Nephron progenitor cell (in vitro differentiated cells): ENCODE measurements around the gene MLANA.

Source experiments
- DNase-seq: peaks from one replicate; pipeline ENCODE4 v3.0.0; 2021
- H3K27ac Mint-ChIP-seq: 2 replicates; pipeline ENCODE4 v1.8.0; 2021; ENCODE audit warnings: mild to moderate bottlenecking, moderate library complexity, mixed read lengths
- H3K27me3 Mint-ChIP-seq: 2 replicates; pipeline ENCODE4 v1.8.0; 2021; ENCODE audit warnings: mild to moderate bottlenecking, low read depth, mixed read lengths; ENCODE audit not compliant: poor library complexity
- H3K36me3 Mint-ChIP-seq: 2 replicates; pipeline ENCODE4 v1.8.0; 2021; ENCODE audit warnings: low read depth, mixed read lengths
- H3K4me1 Mint-ChIP-seq: 2 replicates; pipeline ENCODE4 v1.8.0; 2021; ENCODE audit warnings: mixed read lengths
- H3K4me3 Mint-ChIP-seq: 2 replicates; pipeline ENCODE4 v1.8.0; 2021; ENCODE audit warnings: mild to moderate bottlenecking, moderate library complexity, mixed read lengths
- H3K9me3 Mint-ChIP-seq: 2 replicates; pipeline ENCODE4 v1.8.0; 2021; ENCODE audit warnings: mild to moderate bottlenecking, moderate library complexity, mixed read lengths
- CTCF ChIP-seq: fragments of 200-600 bp; sonication (generic); IDR thresholded peaks from 2 replicates; pipeline ENCODE4 v1.5.0; 2021; ENCODE audit warnings: antibody characterized with exemption

Gene MLANA

DNA sequence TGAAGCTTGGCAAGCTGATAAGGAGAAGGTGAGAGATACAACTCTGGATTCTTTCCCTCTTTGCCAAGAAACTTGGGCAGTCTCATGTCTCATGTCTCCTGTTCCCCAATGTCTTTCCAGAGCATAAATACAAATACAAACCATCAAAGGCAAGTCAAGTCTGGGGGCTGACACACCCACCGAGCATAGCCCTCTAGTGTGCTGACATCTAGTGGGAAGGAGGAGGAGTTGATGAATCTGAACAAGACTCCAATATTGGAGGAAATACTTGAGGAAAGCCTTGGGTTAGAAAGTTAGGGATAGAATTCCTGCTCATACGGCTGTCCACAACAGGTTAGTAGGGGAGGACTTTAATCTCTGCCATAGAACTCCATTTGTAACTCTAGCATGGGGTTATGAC is 8.6 kb downstream of the MLANA start:
- no peaks in the 10 kb centered on the region for H3K36me3 Mint-ChIP-seq
- DNase-seq = no peak
- H3K9me3 Mint-ChIP-seq = no peaks in the 10 kb centered on the region
- H3K27me3 Mint-ChIP-seq = peaks cover 7% of the 10 kb centered on the region
- H3K4me3 Mint-ChIP-seq = no peak overlapping the region
- no peak overlapping the region for H3K27ac Mint-ChIP-seq
- no peak for TF ChIP-seq CTCF
- H3K4me1 Mint-ChIP-seq = peaks cover 6% of the 10 kb centered on the region

DNA sequence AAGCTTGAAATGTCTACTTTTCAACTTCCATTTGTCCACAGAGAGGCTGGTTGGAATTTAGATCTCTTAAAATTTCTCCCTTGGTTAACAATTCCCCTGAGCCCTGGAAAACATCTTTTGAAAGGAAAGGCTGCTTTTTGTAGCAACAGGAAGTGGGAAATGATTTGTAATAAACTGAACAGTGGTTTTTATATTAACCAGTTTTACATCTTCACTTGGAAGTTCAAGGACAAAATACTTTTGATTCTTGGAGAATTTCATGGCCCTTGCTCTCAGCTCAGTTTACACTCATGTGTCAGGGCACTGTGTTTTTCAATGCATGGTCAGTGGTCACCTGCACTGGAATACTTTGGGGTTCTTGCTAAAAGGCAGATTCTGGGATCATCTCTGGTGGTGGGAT is 9.9 kb downstream of the MLANA start:
- Mint-ChIP-seq H3K27me3 (peaks cover 7% of the 10 kb centered on the region), H3K9me3 (no peaks in the 10 kb centered on the region), H3K4me3 (no peak overlapping the region), H3K4me1 (no peaks in the 10 kb centered on the region), H3K27ac (no peak overlapping the region), H3K36me3 (peaks cover 8% of the 10 kb centered on the region)
- no peak for DNase-seq
- TF ChIP-seq CTCF = no peak

DNA sequence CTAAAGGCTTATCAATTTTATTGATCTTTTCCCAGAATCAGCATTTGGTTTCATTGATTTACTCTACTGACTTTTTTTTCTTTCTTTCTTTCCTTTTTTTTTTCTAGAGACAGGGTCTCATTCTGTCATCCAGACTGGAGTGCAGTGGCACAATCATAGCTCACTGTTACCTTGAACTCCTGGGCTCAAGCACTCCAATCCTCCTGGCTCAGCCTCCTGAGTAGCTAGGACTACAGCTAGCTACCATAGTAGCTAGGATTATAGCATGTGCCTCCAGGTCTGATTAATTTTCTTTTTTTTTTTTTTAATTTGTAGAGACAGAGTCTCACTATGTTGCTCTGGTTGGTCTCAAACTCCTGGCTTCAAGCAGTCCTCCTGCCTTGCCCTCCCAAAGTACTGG is 11.7 kb downstream of the MLANA start:
- Mint-ChIP-seq H3K27me3 (peaks cover 7% of the 10 kb centered on the region), H3K27ac (no peak overlapping the region), H3K4me3 (no peak overlapping the region), H3K36me3 (peaks cover 8% of the 10 kb centered on the region), H3K9me3 (no peaks in the 10 kb centered on the region), H3K4me1 (no peaks in the 10 kb centered on the region)
- DNase-seq = no peak
- TF ChIP-seq CTCF = no peak

DNA sequence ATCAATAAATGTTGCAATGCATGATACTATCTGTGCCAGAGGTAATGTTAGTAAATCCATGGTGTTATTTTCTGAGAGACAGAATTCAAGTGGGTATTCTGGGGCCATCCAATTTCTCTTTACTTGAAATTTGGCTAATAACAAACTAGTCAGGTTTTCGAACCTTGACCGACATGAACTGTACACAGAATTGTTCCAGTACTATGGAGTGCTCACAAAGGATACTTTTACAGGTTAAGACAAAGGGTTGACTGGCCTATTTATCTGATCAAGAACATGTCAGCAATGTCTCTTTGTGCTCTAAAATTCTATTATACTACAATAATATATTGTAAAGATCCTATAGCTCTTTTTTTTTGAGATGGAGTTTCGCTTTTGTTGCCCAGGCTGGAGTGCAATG is 18.2 kb downstream of the MLANA start:
- Mint-ChIP-seq H3K36me3 (peaks cover 8% of the 10 kb centered on the region), H3K4me1 (no peaks in the 10 kb centered on the region), H3K4me3 (no peak overlapping the region), H3K27me3 (peaks cover 3% of the 10 kb centered on the region), H3K27ac (no peak overlapping the region), H3K9me3 (no peaks in the 10 kb centered on the region)
- DNase-seq = no peak
- no peak for TF ChIP-seq CTCF

GRCh38 chr9:5909976-5910375 is 19.3 kb downstream of the MLANA start:
- H3K9me3 Mint-ChIP-seq = no peaks in the 10 kb centered on the region
- no peak overlapping the region for H3K4me3 Mint-ChIP-seq
- peaks cover 7% of the 10 kb centered on the region for H3K36me3 Mint-ChIP-seq
- no peak for DNase-seq
- no peaks in the 10 kb centered on the region for H3K4me1 Mint-ChIP-seq
- no peak for TF ChIP-seq CTCF
- no peak overlapping the region for H3K27ac Mint-ChIP-seq
- peaks cover 3% of the 10 kb centered on the region for H3K27me3 Mint-ChIP-seq

GRCh38 chr9:5910413-5911057 is 19.8 kb downstream of the MLANA start:
- H3K9me3 Mint-ChIP-seq = no peaks in the 10 kb centered on the region
- no peak for DNase-seq
- H3K4me1 Mint-ChIP-seq = no peaks in the 10 kb centered on the region
- TF ChIP-seq CTCF = no peak
- H3K27me3 Mint-ChIP-seq = peaks cover 3% of the 10 kb centered on the region
- no peak overlapping the region for H3K4me3 Mint-ChIP-seq
- H3K27ac Mint-ChIP-seq = peak overlapping the region; percentile 58
- H3K36me3 Mint-ChIP-seq = peaks cover 1% of the 10 kb centered on the region
